ENCODE results near the gene ADRA2B.

ADRA2B gene

DNA sequence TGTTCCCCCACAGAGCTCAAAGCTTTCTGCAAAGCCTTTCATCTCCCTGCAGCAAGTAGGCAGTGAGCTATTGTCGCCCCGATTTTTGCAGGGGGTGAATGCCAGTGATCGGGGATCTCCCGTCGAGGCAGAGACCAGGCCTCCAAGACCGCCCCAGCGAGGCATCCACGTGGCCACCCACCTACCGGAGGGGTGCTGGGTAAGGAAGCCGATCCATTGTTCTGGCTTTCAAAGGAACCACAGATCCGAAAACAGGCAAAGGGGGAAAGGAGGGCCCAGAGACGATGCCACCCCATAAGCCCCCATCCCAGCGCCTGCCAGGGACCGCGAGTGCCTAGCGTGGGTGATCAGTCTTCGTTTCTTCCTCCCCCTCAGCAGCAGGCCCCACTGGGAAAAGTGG is 2.4 kb downstream of the ADRA2B start:
- no peak overlapping the region for H3K4me3 ChIP-seq (replicated peaks; ENCODE audit: insufficient read depth, low read length)
- TF ChIP-seq SPI1 (IDR thresholded peaks at IDR 0.05; ENCODE audit: borderline replicate concordance, low read depth) = no peak
- TF ChIP-seq GABPA (IDR thresholded peaks at IDR 0.05; ENCODE audit: low read depth) = no peak
- TF ChIP-seq, protein P1, sequence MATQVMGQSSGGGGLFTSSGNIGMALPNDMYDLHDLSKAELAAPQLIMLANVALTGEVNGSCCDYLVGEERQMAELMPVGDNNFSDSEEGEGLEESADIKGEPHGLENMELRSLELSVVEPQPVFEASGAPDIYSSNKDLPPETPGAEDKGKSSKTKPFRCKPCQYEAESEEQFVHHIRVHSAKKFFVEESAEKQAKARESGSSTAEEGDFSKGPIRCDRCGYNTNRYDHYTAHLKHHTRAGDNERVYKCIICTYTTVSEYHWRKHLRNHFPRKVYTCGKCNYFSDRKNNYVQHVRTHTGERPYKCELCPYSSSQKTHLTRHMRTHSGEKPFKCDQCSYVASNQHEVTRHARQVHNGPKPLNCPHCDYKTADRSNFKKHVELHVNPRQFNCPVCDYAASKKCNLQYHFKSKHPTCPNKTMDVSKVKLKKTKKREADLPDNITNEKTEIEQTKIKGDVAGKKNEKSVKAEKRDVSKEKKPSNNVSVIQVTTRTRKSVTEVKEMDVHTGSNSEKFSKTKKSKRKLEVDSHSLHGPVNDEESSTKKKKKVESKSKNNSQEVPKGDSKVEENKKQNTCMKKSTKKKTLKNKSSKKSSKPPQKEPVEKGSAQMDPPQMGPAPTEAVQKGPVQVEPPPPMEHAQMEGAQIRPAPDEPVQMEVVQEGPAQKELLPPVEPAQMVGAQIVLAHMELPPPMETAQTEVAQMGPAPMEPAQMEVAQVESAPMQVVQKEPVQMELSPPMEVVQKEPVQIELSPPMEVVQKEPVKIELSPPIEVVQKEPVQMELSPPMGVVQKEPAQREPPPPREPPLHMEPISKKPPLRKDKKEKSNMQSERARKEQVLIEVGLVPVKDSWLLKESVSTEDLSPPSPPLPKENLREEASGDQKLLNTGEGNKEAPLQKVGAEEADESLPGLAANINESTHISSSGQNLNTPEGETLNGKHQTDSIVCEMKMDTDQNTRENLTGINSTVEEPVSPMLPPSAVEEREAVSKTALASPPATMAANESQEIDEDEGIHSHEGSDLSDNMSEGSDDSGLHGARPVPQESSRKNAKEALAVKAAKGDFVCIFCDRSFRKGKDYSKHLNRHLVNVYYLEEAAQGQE (IDR thresholded peaks at IDR 0.05; ENCODE audit: insufficient replicate concordance, low read depth) = no peak
- TF ChIP-seq POLR2AphosphoS5 (IDR thresholded peaks at IDR 0.05; ENCODE audit: low read depth) = no peak
- TF ChIP-seq, protein P2, sequence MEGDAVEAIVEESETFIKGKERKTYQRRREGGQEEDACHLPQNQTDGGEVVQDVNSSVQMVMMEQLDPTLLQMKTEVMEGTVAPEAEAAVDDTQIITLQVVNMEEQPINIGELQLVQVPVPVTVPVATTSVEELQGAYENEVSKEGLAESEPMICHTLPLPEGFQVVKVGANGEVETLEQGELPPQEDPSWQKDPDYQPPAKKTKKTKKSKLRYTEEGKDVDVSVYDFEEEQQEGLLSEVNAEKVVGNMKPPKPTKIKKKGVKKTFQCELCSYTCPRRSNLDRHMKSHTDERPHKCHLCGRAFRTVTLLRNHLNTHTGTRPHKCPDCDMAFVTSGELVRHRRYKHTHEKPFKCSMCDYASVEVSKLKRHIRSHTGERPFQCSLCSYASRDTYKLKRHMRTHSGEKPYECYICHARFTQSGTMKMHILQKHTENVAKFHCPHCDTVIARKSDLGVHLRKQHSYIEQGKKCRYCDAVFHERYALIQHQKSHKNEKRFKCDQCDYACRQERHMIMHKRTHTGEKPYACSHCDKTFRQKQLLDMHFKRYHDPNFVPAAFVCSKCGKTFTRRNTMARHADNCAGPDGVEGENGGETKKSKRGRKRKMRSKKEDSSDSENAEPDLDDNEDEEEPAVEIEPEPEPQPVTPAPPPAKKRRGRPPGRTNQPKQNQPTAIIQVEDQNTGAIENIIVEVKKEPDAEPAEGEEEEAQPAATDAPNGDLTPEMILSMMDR (IDR thresholded peaks at IDR 0.05; ENCODE audit: insufficient read depth, low read length) = no peak
- no peak for DNase-seq (ENCODE audit: low read depth in 1 of 2, low spot score in 1 of 2)
- peaks cover 13% of the 10 kb centered on the region for H3K27me3 ChIP-seq (ENCODE audit: insufficient read depth, poor library complexity, severe bottlenecking)
- H3K27ac ChIP-seq (replicated peaks) = no peak overlapping the region

DNA sequence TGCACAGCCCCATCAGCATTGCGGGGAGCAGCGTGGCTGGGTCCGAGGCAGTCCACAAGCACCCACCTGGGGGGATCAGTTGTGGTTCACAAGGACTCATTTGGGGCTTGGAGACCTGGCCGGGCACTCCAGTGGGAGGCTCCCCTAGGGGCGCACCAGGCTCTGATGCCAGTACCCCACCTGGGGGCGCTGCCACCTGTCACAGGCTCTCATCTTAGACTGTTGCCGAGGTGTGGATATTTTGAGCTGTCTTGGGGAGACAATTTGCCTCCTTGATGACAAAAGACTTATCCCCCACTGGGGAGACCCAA is 3.0 kb downstream of the ADRA2B start:
- DNase-seq (ENCODE audit: low read depth in 1 of 2, low spot score in 1 of 2) = no peak
- TF ChIP-seq, protein P2 (IDR thresholded peaks at IDR 0.05; ENCODE audit: insufficient read depth, low read length) = no peak
- TF ChIP-seq SPI1 (IDR thresholded peaks at IDR 0.05; ENCODE audit: borderline replicate concordance, low read depth) (no peak), GABPA (IDR thresholded peaks at IDR 0.05; ENCODE audit: low read depth) (no peak)
- TF ChIP-seq, protein P1 (IDR thresholded peaks at IDR 0.05; ENCODE audit: insufficient replicate concordance, low read depth) = no peak
- no peak overlapping the region for H3K4me3 ChIP-seq (replicated peaks; ENCODE audit: insufficient read depth, low read length)
- H3K27ac ChIP-seq (replicated peaks) = no peak overlapping the region
- H3K27me3 ChIP-seq (ENCODE audit: insufficient read depth, poor library complexity, severe bottlenecking) = peaks cover 13% of the 10 kb centered on the region

DNA sequence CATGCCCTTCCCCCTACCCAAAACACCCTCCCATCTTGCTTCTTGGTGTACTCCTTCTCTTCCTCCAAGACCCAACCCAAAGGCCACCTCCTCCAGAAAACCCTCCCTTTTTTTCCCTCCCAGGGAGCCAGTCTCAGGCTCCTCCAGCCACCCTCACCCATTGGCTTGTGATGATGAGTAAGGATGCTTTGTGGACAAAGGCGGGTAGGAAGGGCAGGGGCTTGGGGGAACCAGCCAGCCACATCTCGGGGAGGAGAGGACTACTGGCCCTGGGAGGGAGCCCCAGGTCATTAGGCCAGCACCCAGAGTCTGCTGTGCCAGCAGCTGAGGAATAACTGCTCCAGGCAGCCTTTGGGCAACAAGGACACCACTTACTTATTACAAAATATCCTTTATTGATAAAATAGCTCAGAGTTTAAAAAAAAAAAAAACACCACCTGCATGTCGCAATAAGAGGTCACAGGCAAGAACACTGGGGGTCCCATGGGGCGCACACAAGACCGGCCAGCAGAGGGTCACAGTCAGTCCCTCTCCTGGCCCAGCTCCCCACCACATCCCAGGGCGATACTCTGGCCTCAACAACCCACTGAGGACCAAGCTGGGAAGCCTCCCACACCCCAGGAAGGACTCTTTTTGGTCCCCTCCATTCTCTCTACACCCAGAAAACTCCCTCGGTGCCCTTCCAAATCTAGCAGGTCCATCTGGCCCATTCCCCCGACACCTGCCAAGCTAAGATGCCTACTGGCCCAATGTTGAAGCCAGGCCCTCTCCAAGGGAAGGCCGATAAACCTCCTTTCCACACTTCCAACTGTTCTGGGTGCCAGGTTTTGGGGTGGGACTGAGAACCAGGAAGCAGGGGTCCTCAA is 3.6 kb downstream of the ADRA2B start:
- DNase-seq (ENCODE audit: low read depth in 1 of 2, low spot score in 1 of 2) = no peak
- Histone ChIP-seq H3K27me3 (ENCODE audit: insufficient read depth, poor library complexity, severe bottlenecking) (peaks cover 10% of the 10 kb centered on the region), H3K27ac (replicated peaks) (no peak overlapping the region), H3K4me3 (replicated peaks; ENCODE audit: insufficient read depth, low read length) (no peak overlapping the region)
- TF ChIP-seq SPI1 (IDR thresholded peaks at IDR 0.05; ENCODE audit: borderline replicate concordance, low read depth) = no peak
- TF ChIP-seq, protein P2 (IDR thresholded peaks at IDR 0.05; ENCODE audit: insufficient read depth, low read length) = no peak
- TF ChIP-seq POLR2AphosphoS5 (IDR thresholded peaks at IDR 0.05; ENCODE audit: low read depth) = no peak
- TF ChIP-seq, protein P1 (IDR thresholded peaks at IDR 0.05; ENCODE audit: insufficient replicate concordance, low read depth) = no peak
- TF ChIP-seq GABPA (IDR thresholded peaks at IDR 0.05; ENCODE audit: low read depth) = no peak

Data from HL-60 (cell line).